SK-N-SH (cell line): Measurements from ENCODE around the gene PTOV1.

Experiments used
- CHD2 ChIP-seq: fragments of 150-350 bp; IDR thresholded peaks from 2 replicates; pipeline ENCODE4 v1.6.1; 2018; ENCODE audit warnings: low read length; ENCODE audit not compliant: partially characterized antibody
- EZH2phosphoT487 ChIP-seq: fragments of 200-600 bp; sonication (generic); IDR thresholded peaks from 2 replicates; pipeline ENCODE4 v1.6.1; 2017; ENCODE audit warnings: low read depth, mixed run types, mild to moderate bottlenecking, antibody characterized with exemption, moderate library complexity, borderline replicate concordance
- TF ChIP-seq, protein P1 (sequence below): fragments of 150-350 bp; IDR thresholded peaks from 2 replicates; pipeline ENCODE4 v1.6.1; 2017; ENCODE audit warnings: antibody characterized with exemption, low read length, low read depth, borderline replicate concordance
- TF ChIP-seq, protein P2 (sequence below): IDR thresholded peaks from 2 replicates; pipeline ENCODE4 v1.6.1; 2012; ENCODE audit warnings: mild to moderate bottlenecking, low read depth, low read length, moderate library complexity
- TF ChIP-seq, protein P3 (sequence below): IDR thresholded peaks from 2 replicates; pipeline ENCODE4 v1.4.0; 2012; ENCODE audit warnings: low read depth, borderline replicate concordance
- TF ChIP-seq, protein P4 (sequence below): fragments of 200-600 bp; sonication (generic); IDR thresholded peaks from 2 replicates; pipeline ENCODE4 v1.6.1; 2017; ENCODE audit warnings: antibody characterized with exemption, mild to moderate bottlenecking, moderate library complexity

DNA sequence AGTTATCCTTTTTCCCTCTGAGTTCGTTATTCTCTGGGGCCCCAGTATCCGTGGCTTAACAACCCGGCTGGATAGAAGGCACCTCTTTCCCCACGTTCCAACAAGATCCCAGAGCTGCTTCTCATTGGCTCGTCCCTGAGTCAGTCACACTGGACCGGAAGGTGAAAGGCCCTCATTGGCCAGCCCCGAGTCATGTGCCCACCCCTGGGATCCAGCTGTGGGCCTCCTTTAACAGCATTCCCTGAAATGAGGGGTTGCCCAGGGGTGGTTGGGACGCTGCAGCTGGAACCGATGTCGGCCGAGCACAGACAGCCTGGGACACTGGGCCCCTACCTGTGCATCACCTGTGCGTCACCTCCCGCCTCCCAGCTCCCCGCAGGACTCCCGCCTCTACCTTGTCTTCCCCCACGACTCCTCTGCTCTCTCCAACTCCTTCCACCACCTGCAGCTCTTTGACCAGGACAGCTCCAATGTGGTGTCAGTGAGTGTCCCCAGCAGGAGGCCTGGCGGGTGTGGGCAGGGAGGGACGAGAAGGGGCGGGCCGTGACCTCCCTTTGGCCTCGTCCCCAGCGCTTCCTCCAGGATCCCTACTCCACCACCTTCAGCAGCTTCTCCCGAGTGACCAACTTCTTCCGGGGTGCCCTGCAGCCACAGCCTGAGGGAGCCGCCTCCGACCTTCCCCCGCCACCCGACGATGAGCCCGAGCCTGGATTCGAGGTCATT is 30.9 kb downstream of the PTOV1 start:
- TF ChIP-seq, protein P1, sequence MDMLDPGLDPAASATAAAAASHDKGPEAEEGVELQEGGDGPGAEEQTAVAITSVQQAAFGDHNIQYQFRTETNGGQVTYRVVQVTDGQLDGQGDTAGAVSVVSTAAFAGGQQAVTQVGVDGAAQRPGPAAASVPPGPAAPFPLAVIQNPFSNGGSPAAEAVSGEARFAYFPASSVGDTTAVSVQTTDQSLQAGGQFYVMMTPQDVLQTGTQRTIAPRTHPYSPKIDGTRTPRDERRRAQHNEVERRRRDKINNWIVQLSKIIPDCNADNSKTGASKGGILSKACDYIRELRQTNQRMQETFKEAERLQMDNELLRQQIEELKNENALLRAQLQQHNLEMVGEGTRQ: no peak
- TF ChIP-seq, protein P2, sequence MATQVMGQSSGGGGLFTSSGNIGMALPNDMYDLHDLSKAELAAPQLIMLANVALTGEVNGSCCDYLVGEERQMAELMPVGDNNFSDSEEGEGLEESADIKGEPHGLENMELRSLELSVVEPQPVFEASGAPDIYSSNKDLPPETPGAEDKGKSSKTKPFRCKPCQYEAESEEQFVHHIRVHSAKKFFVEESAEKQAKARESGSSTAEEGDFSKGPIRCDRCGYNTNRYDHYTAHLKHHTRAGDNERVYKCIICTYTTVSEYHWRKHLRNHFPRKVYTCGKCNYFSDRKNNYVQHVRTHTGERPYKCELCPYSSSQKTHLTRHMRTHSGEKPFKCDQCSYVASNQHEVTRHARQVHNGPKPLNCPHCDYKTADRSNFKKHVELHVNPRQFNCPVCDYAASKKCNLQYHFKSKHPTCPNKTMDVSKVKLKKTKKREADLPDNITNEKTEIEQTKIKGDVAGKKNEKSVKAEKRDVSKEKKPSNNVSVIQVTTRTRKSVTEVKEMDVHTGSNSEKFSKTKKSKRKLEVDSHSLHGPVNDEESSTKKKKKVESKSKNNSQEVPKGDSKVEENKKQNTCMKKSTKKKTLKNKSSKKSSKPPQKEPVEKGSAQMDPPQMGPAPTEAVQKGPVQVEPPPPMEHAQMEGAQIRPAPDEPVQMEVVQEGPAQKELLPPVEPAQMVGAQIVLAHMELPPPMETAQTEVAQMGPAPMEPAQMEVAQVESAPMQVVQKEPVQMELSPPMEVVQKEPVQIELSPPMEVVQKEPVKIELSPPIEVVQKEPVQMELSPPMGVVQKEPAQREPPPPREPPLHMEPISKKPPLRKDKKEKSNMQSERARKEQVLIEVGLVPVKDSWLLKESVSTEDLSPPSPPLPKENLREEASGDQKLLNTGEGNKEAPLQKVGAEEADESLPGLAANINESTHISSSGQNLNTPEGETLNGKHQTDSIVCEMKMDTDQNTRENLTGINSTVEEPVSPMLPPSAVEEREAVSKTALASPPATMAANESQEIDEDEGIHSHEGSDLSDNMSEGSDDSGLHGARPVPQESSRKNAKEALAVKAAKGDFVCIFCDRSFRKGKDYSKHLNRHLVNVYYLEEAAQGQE: no peak
- TF ChIP-seq, protein P3, sequence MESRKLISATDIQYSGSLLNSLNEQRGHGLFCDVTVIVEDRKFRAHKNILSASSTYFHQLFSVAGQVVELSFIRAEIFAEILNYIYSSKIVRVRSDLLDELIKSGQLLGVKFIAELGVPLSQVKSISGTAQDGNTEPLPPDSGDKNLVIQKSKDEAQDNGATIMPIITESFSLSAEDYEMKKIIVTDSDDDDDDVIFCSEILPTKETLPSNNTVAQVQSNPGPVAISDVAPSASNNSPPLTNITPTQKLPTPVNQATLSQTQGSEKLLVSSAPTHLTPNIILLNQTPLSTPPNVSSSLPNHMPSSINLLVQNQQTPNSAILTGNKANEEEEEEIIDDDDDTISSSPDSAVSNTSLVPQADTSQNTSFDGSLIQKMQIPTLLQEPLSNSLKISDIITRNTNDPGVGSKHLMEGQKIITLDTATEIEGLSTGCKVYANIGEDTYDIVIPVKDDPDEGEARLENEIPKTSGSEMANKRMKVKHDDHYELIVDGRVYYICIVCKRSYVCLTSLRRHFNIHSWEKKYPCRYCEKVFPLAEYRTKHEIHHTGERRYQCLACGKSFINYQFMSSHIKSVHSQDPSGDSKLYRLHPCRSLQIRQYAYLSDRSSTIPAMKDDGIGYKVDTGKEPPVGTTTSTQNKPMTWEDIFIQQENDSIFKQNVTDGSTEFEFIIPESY: no peak
- TF ChIP-seq CHD2: no peak
- no peak for TF ChIP-seq EZH2phosphoT487
- TF ChIP-seq, protein P4, sequence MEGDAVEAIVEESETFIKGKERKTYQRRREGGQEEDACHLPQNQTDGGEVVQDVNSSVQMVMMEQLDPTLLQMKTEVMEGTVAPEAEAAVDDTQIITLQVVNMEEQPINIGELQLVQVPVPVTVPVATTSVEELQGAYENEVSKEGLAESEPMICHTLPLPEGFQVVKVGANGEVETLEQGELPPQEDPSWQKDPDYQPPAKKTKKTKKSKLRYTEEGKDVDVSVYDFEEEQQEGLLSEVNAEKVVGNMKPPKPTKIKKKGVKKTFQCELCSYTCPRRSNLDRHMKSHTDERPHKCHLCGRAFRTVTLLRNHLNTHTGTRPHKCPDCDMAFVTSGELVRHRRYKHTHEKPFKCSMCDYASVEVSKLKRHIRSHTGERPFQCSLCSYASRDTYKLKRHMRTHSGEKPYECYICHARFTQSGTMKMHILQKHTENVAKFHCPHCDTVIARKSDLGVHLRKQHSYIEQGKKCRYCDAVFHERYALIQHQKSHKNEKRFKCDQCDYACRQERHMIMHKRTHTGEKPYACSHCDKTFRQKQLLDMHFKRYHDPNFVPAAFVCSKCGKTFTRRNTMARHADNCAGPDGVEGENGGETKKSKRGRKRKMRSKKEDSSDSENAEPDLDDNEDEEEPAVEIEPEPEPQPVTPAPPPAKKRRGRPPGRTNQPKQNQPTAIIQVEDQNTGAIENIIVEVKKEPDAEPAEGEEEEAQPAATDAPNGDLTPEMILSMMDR: no peak
